ENCODE results near the gene SLC38A1.

The SLC38A1 gene

DNA sequence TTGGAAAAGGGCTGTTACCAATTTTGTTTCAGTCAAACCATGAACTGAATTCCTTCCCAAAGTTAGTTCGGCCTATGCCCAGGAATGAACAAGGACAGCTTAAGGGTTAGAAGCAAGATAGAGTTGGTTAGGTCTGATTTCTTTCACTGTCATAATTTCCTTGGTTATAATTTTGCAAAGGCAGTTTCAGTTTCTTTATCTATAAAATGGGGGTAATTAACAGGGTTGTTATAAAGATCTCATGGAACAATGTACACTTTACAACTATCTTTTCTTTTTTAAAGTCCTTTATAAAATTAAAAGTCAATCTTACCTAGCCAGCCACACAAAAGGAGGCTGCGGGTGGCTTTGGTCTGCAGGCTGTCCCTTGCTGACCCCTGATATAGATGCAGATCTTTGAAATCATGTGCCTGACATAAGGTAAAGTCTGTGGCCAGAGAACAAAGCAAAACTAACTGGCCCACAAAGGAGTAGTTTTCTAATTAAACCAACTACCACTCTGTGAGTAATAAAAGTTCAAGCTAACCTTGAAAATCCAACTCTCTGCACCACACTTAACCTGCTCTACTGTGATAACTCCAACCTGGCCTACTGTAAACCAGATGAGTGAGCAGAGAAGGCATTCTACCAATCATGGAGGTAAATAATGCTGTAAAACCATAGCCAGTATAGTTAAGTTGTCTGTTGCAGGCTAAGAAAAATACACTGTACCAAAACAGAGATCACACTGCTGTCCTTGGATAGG is 49.5 kb downstream of the SLC38A1 start:
- H3K27me3 ChIP-seq (replicated peaks; ENCODE audit: control insufficient read depth, insufficient read depth, low read length, poor library complexity, severe bottlenecking), result no peaks in the 10 kb centered on the region
- H3K27ac ChIP-seq (ENCODE audit: insufficient read depth, low read length, poor library complexity, severe bottlenecking), result peak overlapping the region; percentile 92
- H3K4me3 ChIP-seq (ENCODE audit: insufficient read depth, low read depth, low read length, poor library complexity, severe bottlenecking), result peak overlapping the region; percentile 24
- no peaks in the 10 kb centered on the region for H3K9me3 ChIP-seq (ENCODE audit: control insufficient read depth, low read length)
- H3K4me1 ChIP-seq (ENCODE audit: control insufficient read depth, insufficient read depth, low read length, poor library complexity, severe bottlenecking), result peaks cover 85% of the 10 kb centered on the region
- no peak for DNase-seq
- H3K36me3 ChIP-seq (ENCODE audit: control insufficient read depth, insufficient read depth, low read length), result peaks cover 4% of the 10 kb centered on the region

DNA sequence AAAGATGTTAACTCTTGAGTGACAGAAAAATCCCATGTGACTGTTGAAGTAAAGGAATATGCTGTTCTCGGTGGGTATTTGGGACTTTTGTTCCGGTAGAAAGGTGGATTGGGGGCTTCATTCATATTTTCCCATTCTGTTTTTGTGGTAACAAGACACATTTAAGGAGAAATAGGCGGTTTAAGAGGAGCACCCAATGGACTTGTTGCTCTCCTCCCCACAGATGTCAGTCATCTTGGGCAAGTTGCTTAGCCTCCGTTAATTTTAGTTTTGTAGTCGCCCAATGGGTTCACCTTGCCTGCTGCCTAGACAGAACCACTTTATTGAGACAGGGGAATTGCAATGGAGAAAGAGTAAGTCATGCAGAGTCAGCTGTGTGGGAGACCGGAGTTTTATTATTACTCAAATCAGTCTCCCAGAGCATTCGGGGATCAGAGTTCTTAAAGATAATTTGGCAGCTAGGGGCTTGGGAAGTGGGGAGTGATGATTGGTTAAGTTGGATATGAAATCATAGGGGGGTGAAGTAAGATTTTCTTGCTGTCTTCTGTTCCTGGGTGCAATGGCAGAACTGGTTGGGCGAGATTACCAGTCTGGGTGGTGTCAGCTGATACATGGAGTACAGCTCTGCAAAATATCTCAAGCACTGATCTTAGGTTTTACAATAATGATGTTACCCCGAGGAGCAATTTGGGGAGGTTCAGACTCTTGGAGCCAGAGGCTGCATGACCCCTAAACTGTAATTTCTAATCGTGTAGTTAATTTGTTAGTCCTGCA is 50.3 kb downstream of the SLC38A1 start:
- peaks cover 1% of the 10 kb centered on the region for H3K36me3 ChIP-seq (ENCODE audit: control insufficient read depth, insufficient read depth, low read length)
- no peak for DNase-seq
- H3K27ac ChIP-seq (ENCODE audit: insufficient read depth, low read length, poor library complexity, severe bottlenecking), result peak overlapping the region; percentile 92
- H3K9me3 ChIP-seq (ENCODE audit: control insufficient read depth, low read length), result no peaks in the 10 kb centered on the region
- H3K4me3 ChIP-seq (ENCODE audit: insufficient read depth, low read depth, low read length, poor library complexity, severe bottlenecking), result peak overlapping the region; percentile 14
- H3K4me1 ChIP-seq (ENCODE audit: control insufficient read depth, insufficient read depth, low read length, poor library complexity, severe bottlenecking), result peaks cover 85% of the 10 kb centered on the region
- no peaks in the 10 kb centered on the region for H3K27me3 ChIP-seq (replicated peaks; ENCODE audit: control insufficient read depth, insufficient read depth, low read length, poor library complexity, severe bottlenecking)

DNA sequence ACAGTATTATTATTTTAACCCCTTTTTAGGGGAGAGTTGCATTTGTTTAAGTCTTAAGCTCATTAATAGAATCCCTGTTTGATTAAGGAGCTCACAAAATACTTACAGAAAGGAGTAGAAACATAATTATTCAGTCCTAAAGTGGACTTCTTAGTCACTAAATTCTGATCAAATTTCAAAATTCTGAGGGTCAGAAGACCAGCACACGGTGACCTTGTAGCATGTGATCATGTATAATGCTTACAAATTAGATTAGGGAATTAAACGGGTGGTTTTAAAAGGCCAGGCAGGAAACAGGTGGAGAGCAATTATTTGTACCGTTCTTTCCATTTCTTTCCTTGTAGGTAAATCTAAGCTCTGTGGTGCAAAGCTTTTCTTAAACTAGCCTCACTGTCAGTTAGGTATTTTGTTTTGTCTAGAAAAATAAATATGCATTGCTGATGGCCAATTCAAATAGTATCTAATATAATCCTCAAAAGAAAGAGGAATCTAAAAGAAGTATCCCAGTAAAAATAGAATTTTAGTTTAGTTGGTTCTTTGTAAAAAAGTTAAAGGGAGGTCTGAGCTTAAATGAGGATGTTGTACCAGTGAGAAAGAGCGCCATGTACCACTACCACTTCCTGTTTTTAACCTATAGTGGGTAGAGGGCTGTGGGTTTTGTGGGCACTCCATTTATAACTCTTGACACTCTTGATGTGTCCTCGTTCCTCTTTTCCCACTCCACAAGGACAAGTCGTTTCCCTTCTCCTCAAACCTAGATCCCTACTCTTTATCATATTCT is 51.1 kb downstream of the SLC38A1 start:
- Histone ChIP-seq H3K27ac (ENCODE audit: insufficient read depth, low read length, poor library complexity, severe bottlenecking) (peak overlapping the region; percentile 92), H3K36me3 (ENCODE audit: control insufficient read depth, insufficient read depth, low read length) (peaks cover 7% of the 10 kb centered on the region), H3K27me3 (replicated peaks; ENCODE audit: control insufficient read depth, insufficient read depth, low read length, poor library complexity, severe bottlenecking) (no peaks in the 10 kb centered on the region), H3K9me3 (ENCODE audit: control insufficient read depth, low read length) (no peaks in the 10 kb centered on the region), H3K4me3 (ENCODE audit: insufficient read depth, low read depth, low read length, poor library complexity, severe bottlenecking) (peak overlapping the region; percentile 26), H3K4me1 (ENCODE audit: control insufficient read depth, insufficient read depth, low read length, poor library complexity, severe bottlenecking) (peaks cover 85% of the 10 kb centered on the region)
- DNase-seq, result peak; percentile 53 to 64 (median 55)

DNA sequence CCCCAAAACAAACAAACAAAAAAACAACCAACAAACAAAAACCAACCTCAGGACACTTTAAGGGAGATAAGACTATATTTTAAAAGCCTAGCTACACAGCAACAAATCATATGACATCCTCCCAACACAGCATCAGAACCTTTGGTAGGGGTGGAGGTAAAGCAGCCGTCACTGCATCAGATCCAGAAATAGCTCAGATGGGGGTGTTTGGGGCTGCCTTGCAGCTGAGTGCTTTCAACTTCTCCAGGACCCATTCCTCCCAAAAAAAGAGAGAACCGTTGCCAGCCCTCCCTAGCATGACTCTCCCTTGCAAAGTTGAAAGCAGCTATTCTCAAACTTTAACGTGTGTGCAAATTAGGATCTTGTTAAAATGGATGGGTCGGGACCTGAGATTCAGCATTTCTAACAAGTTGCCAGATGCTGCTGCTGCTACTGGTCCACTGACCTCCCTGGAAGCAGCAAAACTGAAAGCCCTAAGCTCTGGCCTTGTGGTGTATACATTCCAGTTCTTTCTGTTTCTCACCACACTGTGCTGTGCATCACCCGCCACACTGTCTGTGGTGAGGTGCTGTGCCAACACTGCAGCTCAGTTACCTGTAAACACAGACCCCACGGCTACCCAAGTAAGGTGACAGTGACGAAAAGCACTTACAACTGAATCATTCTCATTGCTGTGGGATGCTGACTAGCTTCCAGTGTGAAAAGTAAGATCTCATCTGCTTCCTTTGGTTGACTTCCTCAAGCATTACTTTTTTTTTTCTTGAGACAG is 54.0 kb downstream of the SLC38A1 start:
- H3K4me3 ChIP-seq (ENCODE audit: insufficient read depth, low read depth, low read length, poor library complexity, severe bottlenecking), result peak overlapping the region; percentile 13
- H3K27ac ChIP-seq (ENCODE audit: insufficient read depth, low read length, poor library complexity, severe bottlenecking), result peak overlapping the region; percentile 92
- H3K4me1 ChIP-seq (ENCODE audit: control insufficient read depth, insufficient read depth, low read length, poor library complexity, severe bottlenecking), result peaks cover 85% of the 10 kb centered on the region
- H3K36me3 ChIP-seq (ENCODE audit: control insufficient read depth, insufficient read depth, low read length), result peaks cover 13% of the 10 kb centered on the region
- DNase-seq, result peak; percentile 70 to 85 (median 82)
- no peaks in the 10 kb centered on the region for H3K9me3 ChIP-seq (ENCODE audit: control insufficient read depth, low read length)
- no peaks in the 10 kb centered on the region for H3K27me3 ChIP-seq (replicated peaks; ENCODE audit: control insufficient read depth, insufficient read depth, low read length, poor library complexity, severe bottlenecking)

DNA sequence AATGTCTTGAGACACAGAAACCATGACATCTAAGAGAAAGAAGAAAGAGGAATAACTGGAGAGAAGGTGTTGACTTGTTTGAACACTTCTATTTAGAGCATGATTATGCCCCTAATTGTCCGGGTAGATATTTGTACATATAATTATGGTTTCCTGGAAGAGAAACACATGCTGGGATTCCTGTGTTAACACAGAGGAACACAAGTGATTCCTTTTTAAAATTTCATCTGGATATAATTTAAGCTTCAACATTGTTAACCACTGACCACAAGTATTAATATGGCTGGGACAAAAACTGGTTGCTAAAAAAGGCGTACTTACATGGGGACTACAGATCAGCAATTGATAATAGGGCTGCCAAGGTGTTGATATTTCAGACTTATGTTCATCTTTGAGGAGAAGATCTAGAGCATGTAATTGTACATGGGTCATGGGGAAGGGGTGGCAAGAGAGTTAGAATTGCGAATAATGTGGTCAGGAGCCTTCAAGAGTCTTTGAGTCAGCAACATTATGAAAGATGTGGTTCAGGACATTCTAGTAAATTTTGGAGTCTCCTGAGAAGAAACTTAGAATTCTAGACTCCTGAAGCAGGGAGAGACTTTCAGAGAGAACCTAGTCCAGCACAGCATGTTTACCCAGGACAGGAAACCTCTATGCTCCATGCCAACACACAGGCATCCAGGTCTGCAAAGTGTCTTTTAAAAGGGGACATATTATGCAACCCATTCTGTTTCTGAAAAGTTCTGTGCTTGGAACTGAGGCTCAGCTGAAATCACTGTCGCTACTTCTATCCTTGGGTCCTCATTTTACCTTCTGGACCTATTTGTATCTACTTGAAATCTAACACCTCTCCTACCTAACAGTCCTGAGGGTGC is 56.5 kb downstream of the SLC38A1 start:
- peaks cover 23% of the 10 kb centered on the region for H3K36me3 ChIP-seq (ENCODE audit: control insufficient read depth, insufficient read depth, low read length)
- peak overlapping the region; percentile 75 for H3K27ac ChIP-seq (ENCODE audit: insufficient read depth, low read length, poor library complexity, severe bottlenecking)
- DNase-seq, result no peak
- H3K27me3 ChIP-seq (replicated peaks; ENCODE audit: control insufficient read depth, insufficient read depth, low read length, poor library complexity, severe bottlenecking), result no peaks in the 10 kb centered on the region
- peaks cover 83% of the 10 kb centered on the region for H3K4me1 ChIP-seq (ENCODE audit: control insufficient read depth, insufficient read depth, low read length, poor library complexity, severe bottlenecking)
- H3K9me3 ChIP-seq (ENCODE audit: control insufficient read depth, low read length), result no peaks in the 10 kb centered on the region
- H3K4me3 ChIP-seq (ENCODE audit: insufficient read depth, low read depth, low read length, poor library complexity, severe bottlenecking), result no peak overlapping the region

DNA sequence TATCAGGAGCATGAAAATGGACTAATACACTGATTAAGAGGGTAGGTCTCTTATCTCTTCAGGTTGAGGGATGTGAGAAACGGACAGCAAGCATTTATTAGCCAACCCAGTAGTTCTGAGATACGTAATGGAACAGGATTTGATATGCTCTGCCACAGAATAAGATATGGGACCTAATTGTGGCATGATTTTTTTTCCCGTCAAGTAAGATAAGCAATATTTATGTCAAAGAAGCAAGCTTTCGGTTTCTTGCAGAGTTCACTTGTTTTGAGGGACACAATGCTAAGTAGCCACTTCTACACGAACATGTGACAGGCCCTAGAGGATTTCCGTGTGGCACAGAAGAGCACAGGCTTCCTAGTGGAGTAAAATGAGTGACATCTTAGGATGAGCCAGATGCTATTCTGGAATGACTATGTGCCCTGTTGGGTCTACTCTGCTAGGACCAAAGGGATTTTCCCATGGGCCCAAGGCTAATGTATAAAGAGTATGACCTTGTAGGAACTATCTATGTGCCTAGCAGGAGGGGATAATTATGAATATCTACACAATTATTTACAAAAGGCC is 57.9 kb downstream of the SLC38A1 start:
- peaks cover 36% of the 10 kb centered on the region for H3K36me3 ChIP-seq (ENCODE audit: control insufficient read depth, insufficient read depth, low read length)
- H3K4me1 ChIP-seq (ENCODE audit: control insufficient read depth, insufficient read depth, low read length, poor library complexity, severe bottlenecking), result peaks cover 72% of the 10 kb centered on the region
- no peak overlapping the region for H3K4me3 ChIP-seq (ENCODE audit: insufficient read depth, low read depth, low read length, poor library complexity, severe bottlenecking)
- no peaks in the 10 kb centered on the region for H3K27me3 ChIP-seq (replicated peaks; ENCODE audit: control insufficient read depth, insufficient read depth, low read length, poor library complexity, severe bottlenecking)
- no peaks in the 10 kb centered on the region for H3K9me3 ChIP-seq (ENCODE audit: control insufficient read depth, low read length)
- DNase-seq, result no peak
- peak overlapping the region; percentile 75 for H3K27ac ChIP-seq (ENCODE audit: insufficient read depth, low read length, poor library complexity, severe bottlenecking)

DNA sequence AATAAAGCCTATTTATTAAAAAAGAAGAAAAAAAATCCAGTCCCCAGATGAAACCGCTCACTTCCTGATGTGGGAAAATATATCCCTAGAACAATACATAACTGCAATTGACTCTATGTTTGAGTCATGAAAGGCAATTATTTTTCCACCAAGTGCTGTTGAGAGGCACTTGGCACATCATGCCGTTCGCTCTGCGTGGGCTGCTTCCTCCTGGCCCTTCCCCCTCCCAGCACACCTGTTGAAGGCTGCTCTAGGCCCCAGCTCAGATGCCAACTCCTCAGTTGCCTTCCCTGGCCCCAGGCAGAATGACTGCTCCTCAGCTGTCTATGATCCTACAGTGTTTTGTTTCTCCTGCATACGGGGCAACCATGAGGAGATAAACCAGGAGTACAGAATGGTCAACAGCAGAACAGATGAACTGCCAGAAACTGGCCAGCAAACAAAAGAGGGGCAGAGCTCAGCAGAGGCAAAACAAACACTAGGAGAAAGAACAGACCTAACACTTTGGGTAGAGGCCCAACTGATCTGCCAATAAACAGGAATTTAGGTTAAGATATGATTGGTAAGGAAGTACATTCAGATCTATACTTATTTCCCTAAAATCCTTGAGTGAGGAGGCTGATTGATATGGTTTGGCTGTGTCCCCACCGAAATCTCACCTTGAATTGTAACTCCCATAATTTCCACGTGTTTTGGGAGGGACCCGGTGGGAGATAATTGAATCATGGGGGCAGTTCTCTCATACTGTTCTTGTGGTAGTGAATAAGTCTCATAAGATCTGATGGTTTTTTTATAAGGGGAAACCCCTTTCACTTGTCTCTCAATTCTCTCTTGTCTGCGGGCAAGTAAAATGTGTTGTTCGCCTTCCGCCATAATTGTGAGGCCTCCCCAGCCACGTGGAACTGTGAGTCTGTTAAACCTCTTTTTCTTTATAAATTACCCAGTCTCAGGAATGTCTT is 58.6 kb downstream of the SLC38A1 start:
- H3K27ac ChIP-seq (ENCODE audit: insufficient read depth, low read length, poor library complexity, severe bottlenecking), result peak overlapping the region; percentile 75

DNA sequence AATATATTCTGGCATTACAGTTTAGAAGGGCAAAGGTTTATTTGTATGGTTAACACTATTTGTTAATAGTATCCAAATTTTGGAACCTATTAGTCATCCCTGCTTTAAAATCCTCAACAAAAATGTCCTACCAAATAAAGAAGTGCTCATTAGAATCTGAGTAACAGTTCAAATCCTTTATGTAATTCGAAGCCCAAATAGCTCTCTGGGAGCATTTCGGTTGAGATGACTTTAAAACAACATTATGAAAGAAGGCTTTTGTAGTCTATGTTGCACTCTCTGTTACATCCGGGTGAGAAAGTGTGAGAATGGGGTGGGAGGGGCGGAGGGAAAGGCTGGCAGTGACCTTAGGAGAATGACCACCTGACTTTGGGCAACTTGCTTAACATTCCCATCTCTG is 59.7 kb downstream of the SLC38A1 start:
- Histone ChIP-seq H3K27me3 (replicated peaks; ENCODE audit: control insufficient read depth, insufficient read depth, low read length, poor library complexity, severe bottlenecking) (no peaks in the 10 kb centered on the region), H3K36me3 (ENCODE audit: control insufficient read depth, insufficient read depth, low read length) (peaks cover 53% of the 10 kb centered on the region), H3K4me1 (ENCODE audit: control insufficient read depth, insufficient read depth, low read length, poor library complexity, severe bottlenecking) (peaks cover 57% of the 10 kb centered on the region), H3K4me3 (ENCODE audit: insufficient read depth, low read depth, low read length, poor library complexity, severe bottlenecking) (no peak overlapping the region), H3K27ac (ENCODE audit: insufficient read depth, low read length, poor library complexity, severe bottlenecking) (peak overlapping the region; percentile 75), H3K9me3 (ENCODE audit: control insufficient read depth, low read length) (no peaks in the 10 kb centered on the region)
- DNase-seq, result no peak

More for the DNA sequence above, 58.6 kb downstream of the SLC38A1 start:
- Histone ChIP-seq H3K4me3 (ENCODE audit: insufficient read depth, low read depth, low read length, poor library complexity, severe bottlenecking) (no peak overlapping the region), H3K4me1 (ENCODE audit: control insufficient read depth, insufficient read depth, low read length, poor library complexity, severe bottlenecking) (peaks cover 65% of the 10 kb centered on the region), H3K36me3 (ENCODE audit: control insufficient read depth, insufficient read depth, low read length) (peaks cover 43% of the 10 kb centered on the region), H3K27me3 (replicated peaks; ENCODE audit: control insufficient read depth, insufficient read depth, low read length, poor library complexity, severe bottlenecking) (no peaks in the 10 kb centered on the region), H3K9me3 (ENCODE audit: control insufficient read depth, low read length) (no peaks in the 10 kb centered on the region)
- peak; percentile 27 to 42 (median 37) for DNase-seq

Data from effector memory CD4-positive, alpha-beta T cell (primary cell).